Progenitor cell of endocrine pancreas (in vitro differentiated cells): Measurements from ENCODE around the gene SMAD3. TPM values are rescaled to one million over a fixed set of nuclear protein-coding genes. Genes with fewer than 3 reads are reported as not detected.
"Not testable (repeated sequence)": the region's sequence is repeated elsewhere in the genome, so short reads cannot be mapped to it uniquely, and the experiment has no call there.

ENCODE experiments used
- DNase-seq: peaks from one replicate; pipeline ENCODE4 v3.0.0; 2021; ENCODE audit warnings: low spot score; ENCODE audit not compliant: unreplicated experiment
- H3K27ac Mint-ChIP-seq: 2 replicates; pipeline ENCODE4 v1.8.0; 2021; ENCODE audit warnings: mild to moderate bottlenecking, moderate library complexity, mixed read lengths
- H3K27me3 Mint-ChIP-seq: 2 replicates; pipeline ENCODE4 v1.8.0; 2021; ENCODE audit warnings: mixed read lengths
- H3K36me3 Mint-ChIP-seq: 2 replicates; pipeline ENCODE4 v1.8.0; 2022; ENCODE audit warnings: mixed read lengths; ENCODE audit not compliant: insufficient read depth
- H3K4me1 Mint-ChIP-seq: 2 replicates; pipeline ENCODE4 v1.8.0; 2021; ENCODE audit warnings: low read depth, mixed read lengths
- H3K4me3 Mint-ChIP-seq: 2 replicates; pipeline ENCODE4 v1.8.0; 2021; ENCODE audit warnings: low read depth, mild to moderate bottlenecking, moderate library complexity, mixed read lengths
- H3K9me3 Mint-ChIP-seq: 2 replicates; pipeline ENCODE4 v1.8.0; 2021; ENCODE audit warnings: low read depth, mixed read lengths
- total RNA-seq: library from RNA; stranded (reverse); gene quantifications from 2 replicates; pipeline ENCODE4 v1.2.1, GENCODE V29; 2021
- TF ChIP-seq, protein P1 (sequence below): fragments of 200-600 bp; sonication (generic); IDR thresholded peaks from one replicate; pipeline ENCODE4 v1.5.0; 2021; ENCODE audit warnings: antibody characterized with exemption, mild to moderate bottlenecking; ENCODE audit not compliant: unreplicated experiment

SMAD3 gene
- total RNA-seq, 1 donor from 2014 or later = 51.3 TPM

GRCh38 chr15:67121644-67122605, 56.5 kb downstream of the SMAD3 start:
- no peak for DNase-seq
- Mint-ChIP-seq H3K36me3 (no peaks in the 10 kb centered on the region), H3K27me3 (no peaks in the 10 kb centered on the region), H3K4me3 (no peak overlapping the region), H3K9me3 (no peaks in the 10 kb centered on the region), H3K4me1 (peaks cover 24% of the 10 kb centered on the region), H3K27ac (no peak overlapping the region)
- TF ChIP-seq, protein P1, sequence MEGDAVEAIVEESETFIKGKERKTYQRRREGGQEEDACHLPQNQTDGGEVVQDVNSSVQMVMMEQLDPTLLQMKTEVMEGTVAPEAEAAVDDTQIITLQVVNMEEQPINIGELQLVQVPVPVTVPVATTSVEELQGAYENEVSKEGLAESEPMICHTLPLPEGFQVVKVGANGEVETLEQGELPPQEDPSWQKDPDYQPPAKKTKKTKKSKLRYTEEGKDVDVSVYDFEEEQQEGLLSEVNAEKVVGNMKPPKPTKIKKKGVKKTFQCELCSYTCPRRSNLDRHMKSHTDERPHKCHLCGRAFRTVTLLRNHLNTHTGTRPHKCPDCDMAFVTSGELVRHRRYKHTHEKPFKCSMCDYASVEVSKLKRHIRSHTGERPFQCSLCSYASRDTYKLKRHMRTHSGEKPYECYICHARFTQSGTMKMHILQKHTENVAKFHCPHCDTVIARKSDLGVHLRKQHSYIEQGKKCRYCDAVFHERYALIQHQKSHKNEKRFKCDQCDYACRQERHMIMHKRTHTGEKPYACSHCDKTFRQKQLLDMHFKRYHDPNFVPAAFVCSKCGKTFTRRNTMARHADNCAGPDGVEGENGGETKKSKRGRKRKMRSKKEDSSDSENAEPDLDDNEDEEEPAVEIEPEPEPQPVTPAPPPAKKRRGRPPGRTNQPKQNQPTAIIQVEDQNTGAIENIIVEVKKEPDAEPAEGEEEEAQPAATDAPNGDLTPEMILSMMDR = no peak

- peaks cover 29% of the 10 kb centered on the region for H3K4me1 Mint-ChIP-seq
- not testable (repeated sequence) for H3K9me3 Mint-ChIP-seq, DNase-seq, H3K36me3 Mint-ChIP-seq, H3K4me3 Mint-ChIP-seq, H3K27ac Mint-ChIP-seq, H3K27me3 Mint-ChIP-seq
These were observed 57.4 kb downstream of the SMAD3 start for GRCh38 chr15:67122816-67123215.

DNA sequence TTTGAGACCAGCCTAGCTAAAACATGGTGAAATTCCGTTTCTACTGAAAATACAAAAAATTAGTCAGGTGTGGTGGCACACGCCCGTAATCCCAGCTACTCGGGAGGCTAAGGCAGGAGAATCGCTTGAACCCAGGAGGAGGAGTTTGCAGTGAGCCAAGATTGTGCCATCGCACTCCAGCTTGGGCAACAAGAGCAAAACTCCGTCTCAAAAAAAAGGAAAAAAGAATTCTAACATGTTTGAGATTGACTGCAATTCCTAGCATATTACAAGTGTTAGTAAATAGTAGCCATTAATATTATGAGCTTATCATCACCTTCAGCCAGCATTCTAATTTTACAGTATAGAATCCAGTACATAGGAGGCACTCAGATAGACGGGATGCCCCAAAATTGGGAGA, 57.9 kb downstream of the SMAD3 start:
- DNase-seq, H3K9me3 Mint-ChIP-seq, H3K27ac Mint-ChIP-seq, H3K27me3 Mint-ChIP-seq, H3K36me3 Mint-ChIP-seq, H3K4me3 Mint-ChIP-seq: not testable (repeated sequence)
- peaks cover 30% of the 10 kb centered on the region for H3K4me1 Mint-ChIP-seq

DNA sequence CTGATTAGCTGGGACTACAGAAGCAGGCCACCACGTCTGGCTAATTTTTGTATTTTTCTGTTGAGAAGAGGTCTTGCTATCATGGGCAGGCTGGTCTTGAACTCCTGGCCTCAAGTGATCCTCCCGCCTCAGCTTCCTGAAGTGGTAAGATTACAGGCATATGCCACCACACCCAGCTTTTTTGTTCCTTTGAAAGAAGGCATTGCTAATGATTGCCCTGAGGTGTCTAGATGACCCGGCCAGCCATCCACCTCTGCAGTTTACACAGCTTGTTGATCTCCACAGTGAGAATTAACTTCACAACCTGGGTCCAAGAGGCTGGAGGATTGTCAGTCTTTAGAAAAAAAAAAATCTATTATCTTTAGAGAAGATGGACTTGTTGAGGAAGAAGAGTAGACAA, 58.7 kb downstream of the SMAD3 start:
- Mint-ChIP-seq H3K4me3 (no peak overlapping the region), H3K36me3 (no peaks in the 10 kb centered on the region), H3K27me3 (no peaks in the 10 kb centered on the region), H3K27ac (peak overlapping the region; percentile 29), H3K4me1 (peaks cover 29% of the 10 kb centered on the region), H3K9me3 (no peaks in the 10 kb centered on the region)
- DNase-seq = no peak
- TF ChIP-seq, protein P1 = no peak

- Mint-ChIP-seq H3K27ac (peak overlapping the region; percentile 59), H3K27me3 (no peaks in the 10 kb centered on the region), H3K4me1 (peaks cover 27% of the 10 kb centered on the region), H3K36me3 (no peaks in the 10 kb centered on the region), H3K4me3 (no peak overlapping the region), H3K9me3 (no peaks in the 10 kb centered on the region)
- TF ChIP-seq, protein P1 = no peak
- no peak for DNase-seq
These were observed 59.6 kb downstream of the SMAD3 start for GRCh38 chr15:67124911-67125588.

DNA sequence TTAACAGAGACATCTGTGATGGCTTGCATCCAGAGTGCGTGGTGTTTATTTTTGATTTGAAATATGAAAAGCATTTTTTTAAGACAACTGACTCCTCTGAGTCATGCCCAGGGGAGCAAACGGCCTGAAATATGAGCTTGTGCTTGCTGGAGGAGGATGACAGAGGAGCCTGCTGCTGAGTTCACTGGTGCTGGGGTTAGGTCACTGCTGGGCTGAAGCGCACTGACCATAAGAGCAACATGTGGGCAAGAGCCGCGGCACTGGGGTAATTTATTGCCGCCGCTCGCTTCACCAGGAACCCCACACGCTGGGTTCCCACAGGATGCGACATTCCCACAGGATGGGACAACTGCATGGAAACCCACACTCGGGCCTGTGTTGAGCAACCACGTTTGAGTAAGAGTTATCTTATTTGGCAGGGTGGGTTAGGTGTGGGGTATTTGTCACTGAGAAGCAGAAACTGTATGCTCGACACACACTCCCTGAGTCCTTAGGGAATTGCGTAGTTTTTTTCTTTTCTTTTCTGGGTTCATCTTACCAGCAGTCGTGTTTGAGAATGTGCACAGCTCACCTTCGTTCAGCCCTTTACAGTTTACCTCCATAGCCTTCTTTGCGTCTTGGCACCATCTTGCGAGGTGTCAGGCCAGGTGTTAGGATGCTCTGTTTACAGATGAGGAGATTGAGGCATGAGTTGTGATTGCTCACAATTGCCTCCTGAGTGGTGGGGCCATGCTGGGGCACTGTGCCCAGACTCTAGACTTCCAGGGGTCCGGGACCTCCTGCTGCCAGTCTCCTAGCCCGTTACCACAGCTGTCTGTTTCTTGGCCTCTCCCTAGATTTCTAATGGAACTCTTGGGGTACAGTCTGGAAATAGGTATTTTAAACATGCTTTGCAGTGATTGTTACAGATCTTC, 60.4 kb downstream of the SMAD3 start:
- Mint-ChIP-seq H3K27ac (no peak overlapping the region), H3K9me3 (no peaks in the 10 kb centered on the region), H3K4me3 (no peak overlapping the region), H3K36me3 (no peaks in the 10 kb centered on the region), H3K4me1 (peaks cover 26% of the 10 kb centered on the region), H3K27me3 (no peaks in the 10 kb centered on the region)
- TF ChIP-seq, protein P1 = no peak
- no peak for DNase-seq
